ENCODE measurements around the gene VPS13D. TPM values are rescaled to one million over a fixed set of nuclear protein-coding genes. Genes with fewer than 3 reads are reported as not detected.

VPS13D gene
- total RNA-seq, 4 donors from 2014 or later = 33.2 to 115 (median 56.5) TPM

DNA sequence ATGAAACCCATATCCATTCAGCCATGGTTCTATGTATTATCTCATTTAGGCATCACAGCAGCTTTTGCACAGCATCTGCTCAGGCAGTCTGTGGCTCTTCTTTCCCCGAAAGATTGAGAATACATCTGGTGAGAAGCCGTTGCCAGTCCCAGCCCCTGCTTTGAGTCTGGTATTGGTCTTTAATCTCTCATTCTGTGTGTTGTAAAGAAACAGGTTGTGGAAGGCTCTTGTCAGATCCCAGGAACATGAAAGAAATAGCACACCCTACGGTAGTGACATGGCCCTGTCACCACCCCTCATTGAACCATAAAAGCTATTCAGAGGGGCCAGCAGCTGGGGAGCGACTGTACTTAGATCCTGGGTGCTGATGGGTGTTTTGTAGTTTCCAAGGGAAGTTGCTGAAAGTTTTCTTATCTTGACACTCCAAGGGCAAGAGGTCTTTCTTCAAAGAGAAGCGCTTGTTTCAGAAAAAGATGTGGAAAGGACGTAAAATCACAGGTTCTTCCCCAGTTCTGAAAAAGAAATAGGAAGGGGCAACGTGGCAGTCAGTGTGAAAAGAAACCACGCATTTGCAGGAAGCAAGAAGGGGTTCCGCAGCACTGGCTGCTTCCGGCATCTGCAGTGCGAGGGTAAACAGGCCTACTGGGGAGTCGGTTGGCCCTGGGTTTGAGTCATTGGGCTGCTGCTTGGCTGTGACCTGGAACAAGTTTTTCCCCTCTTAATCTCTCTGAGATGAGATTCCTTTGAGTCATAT, 243.1 kb downstream of the VPS13D start:
- H3K4me1 ChIP-seq = peaks cover 17 to 28% of the 10 kb centered on the region in 2 donors
- no peaks in the 10 kb centered on the region for H3K9me3 ChIP-seq
- peak overlapping the region; percentile 72 to 80 for H3K27ac ChIP-seq
- DNase-seq = no peak
- no peaks in the 10 kb centered on the region for H3K27me3 ChIP-seq
- no peak for TF ChIP-seq POLR2A (IDR thresholded peaks at IDR 0.05)
- TF ChIP-seq, protein P1, sequence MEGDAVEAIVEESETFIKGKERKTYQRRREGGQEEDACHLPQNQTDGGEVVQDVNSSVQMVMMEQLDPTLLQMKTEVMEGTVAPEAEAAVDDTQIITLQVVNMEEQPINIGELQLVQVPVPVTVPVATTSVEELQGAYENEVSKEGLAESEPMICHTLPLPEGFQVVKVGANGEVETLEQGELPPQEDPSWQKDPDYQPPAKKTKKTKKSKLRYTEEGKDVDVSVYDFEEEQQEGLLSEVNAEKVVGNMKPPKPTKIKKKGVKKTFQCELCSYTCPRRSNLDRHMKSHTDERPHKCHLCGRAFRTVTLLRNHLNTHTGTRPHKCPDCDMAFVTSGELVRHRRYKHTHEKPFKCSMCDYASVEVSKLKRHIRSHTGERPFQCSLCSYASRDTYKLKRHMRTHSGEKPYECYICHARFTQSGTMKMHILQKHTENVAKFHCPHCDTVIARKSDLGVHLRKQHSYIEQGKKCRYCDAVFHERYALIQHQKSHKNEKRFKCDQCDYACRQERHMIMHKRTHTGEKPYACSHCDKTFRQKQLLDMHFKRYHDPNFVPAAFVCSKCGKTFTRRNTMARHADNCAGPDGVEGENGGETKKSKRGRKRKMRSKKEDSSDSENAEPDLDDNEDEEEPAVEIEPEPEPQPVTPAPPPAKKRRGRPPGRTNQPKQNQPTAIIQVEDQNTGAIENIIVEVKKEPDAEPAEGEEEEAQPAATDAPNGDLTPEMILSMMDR (IDR thresholded peaks at IDR 0.05) = no peak
- no peaks in the 10 kb centered on the region for H3K36me3 ChIP-seq
- intact Hi-C loops (cut with DNase I; ENCODE audit: low total_unique reads) = no loop called here
- H3K4me3 ChIP-seq = no peak overlapping the region

GRCh38 chr1:12473596-12474362, 243.9 kb downstream of the VPS13D start:
- peak overlapping the region; percentile 72 to 80 for H3K27ac ChIP-seq
- DNase-seq = no peak
- no peaks in the 10 kb centered on the region for H3K36me3 ChIP-seq
- H3K4me3 ChIP-seq = no peak overlapping the region
- intact Hi-C loops (cut with DNase I; ENCODE audit: low total_unique reads) = no loop called here
- no peaks in the 10 kb centered on the region for H3K9me3 ChIP-seq
- TF ChIP-seq, protein P1 (IDR thresholded peaks at IDR 0.05) = no peak
- TF ChIP-seq POLR2A (IDR thresholded peaks at IDR 0.05) = no peak
- H3K27me3 ChIP-seq = no peaks in the 10 kb centered on the region
- H3K4me1 ChIP-seq = peaks cover 20 to 35% of the 10 kb centered on the region in 2 donors

GRCh38 chr1:12475101-12475500, 245.3 kb downstream of the VPS13D start:
- Histone ChIP-seq H3K4me3 (no peak overlapping the region), H3K27me3 (no peaks in the 10 kb centered on the region), H3K4me1 (peaks cover 21 to 37% of the 10 kb centered on the region in 2 donors), H3K36me3 (no peaks in the 10 kb centered on the region), H3K9me3 (no peaks in the 10 kb centered on the region), H3K27ac (peak overlapping the region; percentile 72 to 80)
- DNase-seq = no peak
- intact Hi-C loops (cut with DNase I; ENCODE audit: low total_unique reads) = no loop called here
- TF ChIP-seq, protein P1 (IDR thresholded peaks at IDR 0.05) = no peak
- TF ChIP-seq POLR2A (IDR thresholded peaks at IDR 0.05) = no peak

- no peaks in the 10 kb centered on the region for H3K27me3 ChIP-seq
- H3K4me3 ChIP-seq = no peak overlapping the region
- H3K36me3 ChIP-seq = no peaks in the 10 kb centered on the region
- no peak for TF ChIP-seq POLR2A (IDR thresholded peaks at IDR 0.05)
- TF ChIP-seq, protein P1 (IDR thresholded peaks at IDR 0.05) = no peak
- peaks cover 21 to 37% of the 10 kb centered on the region in 2 donors for H3K4me1 ChIP-seq
- no peaks in the 10 kb centered on the region for H3K9me3 ChIP-seq
- intact Hi-C loops (cut with DNase I; ENCODE audit: low total_unique reads) = no loop called here
- peak overlapping the region; percentile 72 to 80 for H3K27ac ChIP-seq
- DNase-seq = no peak
Observed at GRCh38 chr1:12475530-12475934, 245.7 kb downstream of the VPS13D start.

GRCh38 chr1:12475947-12476346, 246.1 kb downstream of the VPS13D start:
- no peaks in the 10 kb centered on the region for H3K36me3 ChIP-seq
- TF ChIP-seq, protein P1 (IDR thresholded peaks at IDR 0.05) = no peak
- TF ChIP-seq POLR2A (IDR thresholded peaks at IDR 0.05) = no peak
- H3K9me3 ChIP-seq = no peaks in the 10 kb centered on the region
- H3K27me3 ChIP-seq = no peaks in the 10 kb centered on the region
- peaks cover 21 to 37% of the 10 kb centered on the region in 2 donors for H3K4me1 ChIP-seq
- H3K27ac ChIP-seq = peak overlapping the region in 1 of 2 donors; percentile 80
- no peak overlapping the region for H3K4me3 ChIP-seq
- intact Hi-C loops (cut with DNase I; ENCODE audit: low total_unique reads) = loop anchor here (2.0 kb wide), 1 partner anchor 69 kb away; no protein-coding TSS in a partner anchor
- no peak for DNase-seq

Data from uterus (tissue), 4 donors.